K562 (cell line): ENCODE results near the gene OTUD5. TPM values are rescaled to one million over a fixed set of nuclear protein-coding genes. Genes with fewer than 3 reads are reported as not detected.

ENCODE experiments used
- ARID2 ChIP-seq: fragments of 450-650 bp; IDR thresholded peaks from 2 replicates; pipeline ENCODE4 v1.6.1; 2017; ENCODE audit warnings: antibody characterized with exemption, mild to moderate bottlenecking
- DMBX1 ChIP-seq: fragments of 250-450 bp; sonication (Bioruptor Pico); IDR thresholded peaks from 2 replicates; pipeline ENCODE4 v1.8.0; 2022; ENCODE audit warnings: inconsistent platforms, mild to moderate bottlenecking, moderate library complexity, borderline replicate concordance
- KDM4B ChIP-seq, 2 experiments: fragments of 450-650 bp in 1 of 2; sonication (generic) in 1 of 2; IDR thresholded peaks; 2 replicates each; pipeline ENCODE4 v1.6.1; 2016 to 2017; ENCODE audit warnings: borderline replicate concordance in 2 of 2, antibody characterized with exemption in 1 of 2, low read depth in 1 of 2, mild to moderate bottlenecking in 1 of 2
- RAD21 ChIP-seq, 2 experiments: fragments of 250-450 bp in 1 of 2; fragments of 450-650 bp in 1 of 2; sonication (Bioruptor Pico) in 1 of 2; formaldehyde crosslinking in 1 of 2; IDR thresholded peaks in 1 of 2; conservative IDR thresholded peaks in 1 of 2; 2 replicates each; pipeline versions ENCODE4 v1.4.0 to v1.8.0; 2020 to 2022; ENCODE audit warnings: mild to moderate bottlenecking in 2 of 2, moderate library complexity in 1 of 2
- REST ChIP-seq, 2 experiments: fragments of 450-650 bp; formaldehyde crosslinking in 1 of 2; IDR thresholded peaks; 2 replicates each; pipeline versions ENCODE4 v1.4.0 to v1.6.1; 2014 to 2020; ENCODE audit warnings: mild to moderate bottlenecking in 2 of 2, borderline replicate concordance in 1 of 2, low read depth in 1 of 2
- SMARCA4 ChIP-seq: fragments of 450-650 bp; IDR thresholded peaks from 2 replicates; pipeline ENCODE4 v1.6.1; 2016
- SOX6 ChIP-seq: fragments of 450-650 bp; IDR thresholded peaks from 2 replicates; pipeline ENCODE4 v1.6.1; 2014; ENCODE audit warnings: mild to moderate bottlenecking
- ZNF140 ChIP-seq: fragments of 250-450 bp; sonication (Bioruptor Pico); IDR thresholded peaks from 2 replicates; pipeline ENCODE4 v1.8.0; 2021; ENCODE audit warnings: moderate library complexity, mild to moderate bottlenecking, inconsistent platforms
- ZNF184 ChIP-seq: sonication (generic); formaldehyde crosslinking; IDR thresholded peaks from 2 replicates; pipeline ENCODE4 v1.5.0; 2020; ENCODE audit warnings: missing genetic modification reagents
- ZNF431 ChIP-seq: sonication (generic); formaldehyde crosslinking; IDR thresholded peaks from 2 replicates; pipeline ENCODE4 v1.8.0; 2022; ENCODE audit warnings: mild to moderate bottlenecking, missing genetic modification reagents
- ZNF445 ChIP-seq: fragments of 250-450 bp; sonication (Bioruptor Pico); IDR thresholded peaks from 2 replicates; pipeline ENCODE4 v1.4.0; 2020; ENCODE audit warnings: low read depth, mild to moderate bottlenecking, moderate library complexity
- polyA plus RNA-seq, 8 experiments: library from polyadenylated mRNA; depleted of rRNA in 4 of 8; stranded (reverse) in 5 of 8; unstranded in 3 of 8; fragments of >200 nt; fragmentation: Nextera tagmentation in 2 of 8; fragmentation: Illumina TruSeq in 1 of 8; extraction: Ambion mirVana in 2 of 8; extraction: Trizol in 1 of 8; gene quantifications; 2 replicates each; pipeline versions ENCODE4 v1.2.1 to v1.2.3, GENCODE V29; 2011 to 2014; ENCODE audit warnings: inconsistent platforms in 1 of 8, missing spikeins in 1 of 8
- total RNA-seq, 7 experiments: library from RNA; depleted of rRNA in 6 of 7; stranded (reverse); fragments of >200 nt in 6 of 7; fragmentation: Illumina TruSeq in 2 of 7; extraction: Trizol in 2 of 7; gene quantifications; 2 replicates each; pipeline versions ENCODE4 v1.2.1 to v1.2.3, GENCODE V29; 2011 to 2021; ENCODE audit warnings: low replicate concordance in 1 of 7
- TF ChIP-seq, protein P1 (sequence below): IDR thresholded peaks from 2 replicates; pipeline ENCODE4 v1.6.1; 2011; ENCODE audit warnings: borderline replicate concordance, low read depth, mild to moderate bottlenecking, moderate library complexity, low read length; ENCODE audit not compliant: insufficient read depth, poor library complexity, severe bottlenecking
- TF ChIP-seq, protein P2 (sequence below), 3 experiments: IDR thresholded peaks in 2 of 3; conservative IDR thresholded peaks in 1 of 3; 2 replicates each; pipeline ENCODE4 v1.5.1; 2011 to 2012; ENCODE audit warnings: low read length in 3 of 3, mild to moderate bottlenecking in 3 of 3, control low read depth in 2 of 3, improper control_type of control experiment in 1 of 3, inconsistent platforms in 1 of 3, low read depth in 1 of 3, mixed read lengths in 1 of 3, moderate library complexity in 1 of 3; ENCODE audit not compliant: insufficient read depth in 2 of 3

Gene OTUD5
- total and polyA plus RNA-seq, 9 of the 15 experiments (the other 6 are each of a cell fraction or from before 2014, with no cell fraction given), result 3.6 to 102 (median 59.0) TPM

- TF ChIP-seq, protein P1, sequence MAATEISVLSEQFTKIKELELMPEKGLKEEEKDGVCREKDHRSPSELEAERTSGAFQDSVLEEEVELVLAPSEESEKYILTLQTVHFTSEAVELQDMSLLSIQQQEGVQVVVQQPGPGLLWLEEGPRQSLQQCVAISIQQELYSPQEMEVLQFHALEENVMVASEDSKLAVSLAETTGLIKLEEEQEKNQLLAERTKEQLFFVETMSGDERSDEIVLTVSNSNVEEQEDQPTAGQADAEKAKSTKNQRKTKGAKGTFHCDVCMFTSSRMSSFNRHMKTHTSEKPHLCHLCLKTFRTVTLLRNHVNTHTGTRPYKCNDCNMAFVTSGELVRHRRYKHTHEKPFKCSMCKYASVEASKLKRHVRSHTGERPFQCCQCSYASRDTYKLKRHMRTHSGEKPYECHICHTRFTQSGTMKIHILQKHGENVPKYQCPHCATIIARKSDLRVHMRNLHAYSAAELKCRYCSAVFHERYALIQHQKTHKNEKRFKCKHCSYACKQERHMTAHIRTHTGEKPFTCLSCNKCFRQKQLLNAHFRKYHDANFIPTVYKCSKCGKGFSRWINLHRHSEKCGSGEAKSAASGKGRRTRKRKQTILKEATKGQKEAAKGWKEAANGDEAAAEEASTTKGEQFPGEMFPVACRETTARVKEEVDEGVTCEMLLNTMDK, result peak; percentile 36
- TF ChIP-seq RAD21 (CRISPR knock-in tag; conservative IDR thresholded peaks at IDR 0.05 in 1 of 2, IDR thresholded peaks at IDR 0.05 in 1 of 2) (peak; percentile 72 to 76), SMARCA4 (0 out of 2 replicates have a peak, but pooled peaks have one; percentile 21), REST (IDR thresholded peaks at IDR 0.05; ENCODE audit: borderline replicate concordance) (peak; percentile 77; the same call in 1 of the 2 replicates), REST (CRISPR knock-in tag; IDR thresholded peaks at IDR 0.05; ENCODE audit: low read depth) (no peak), ZNF445 (CRISPR knock-in tag) (no peak), ZNF184 (CRISPR knock-in tag) (no peak), KDM4B (IDR thresholded peaks at IDR 0.05; ENCODE audit: borderline replicate concordance in 2 of 2, low read depth in 1 of 2) (no peak), ARID2 (0 out of 2 replicates have a peak, but pooled peaks have one; percentile 10), DMBX1 (CRISPR knock-in tag) (no peak), ZNF431 (no peak), SOX6 (0 out of 2 replicates have a peak, but pooled peaks have one; percentile 12), ZNF140 (CRISPR knock-in tag) (no peak)
- TF ChIP-seq, protein P2, sequence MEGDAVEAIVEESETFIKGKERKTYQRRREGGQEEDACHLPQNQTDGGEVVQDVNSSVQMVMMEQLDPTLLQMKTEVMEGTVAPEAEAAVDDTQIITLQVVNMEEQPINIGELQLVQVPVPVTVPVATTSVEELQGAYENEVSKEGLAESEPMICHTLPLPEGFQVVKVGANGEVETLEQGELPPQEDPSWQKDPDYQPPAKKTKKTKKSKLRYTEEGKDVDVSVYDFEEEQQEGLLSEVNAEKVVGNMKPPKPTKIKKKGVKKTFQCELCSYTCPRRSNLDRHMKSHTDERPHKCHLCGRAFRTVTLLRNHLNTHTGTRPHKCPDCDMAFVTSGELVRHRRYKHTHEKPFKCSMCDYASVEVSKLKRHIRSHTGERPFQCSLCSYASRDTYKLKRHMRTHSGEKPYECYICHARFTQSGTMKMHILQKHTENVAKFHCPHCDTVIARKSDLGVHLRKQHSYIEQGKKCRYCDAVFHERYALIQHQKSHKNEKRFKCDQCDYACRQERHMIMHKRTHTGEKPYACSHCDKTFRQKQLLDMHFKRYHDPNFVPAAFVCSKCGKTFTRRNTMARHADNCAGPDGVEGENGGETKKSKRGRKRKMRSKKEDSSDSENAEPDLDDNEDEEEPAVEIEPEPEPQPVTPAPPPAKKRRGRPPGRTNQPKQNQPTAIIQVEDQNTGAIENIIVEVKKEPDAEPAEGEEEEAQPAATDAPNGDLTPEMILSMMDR (IDR thresholded peaks at IDR 0.05 in 2 of 3, conservative IDR thresholded peaks at IDR 0.05 in 1 of 3; ENCODE audit: insufficient read depth in 2 of 3, low read depth in 1 of 3, low read length in 3 of 3), result peak; percentile 84 to 86 (median 86)
- TF ChIP-seq, all 486 proteins: peak for 12
These were observed 11.7 kb downstream of the OTUD5 start (continued) for GRCh38 chrX:48945517-48946348.
